Mammary epithelial cell (primary cell): ENCODE measurements around the gene PDGFA.

Experiments used
- CTCF ChIP-seq, 2 donors: IDR thresholded peaks in 1 of 2; conservative IDR thresholded peaks in 1 of 2; 2 replicates each; pipeline ENCODE4 v1.5.1; 2011 to 2012; ENCODE audit warnings: inconsistent platforms in 2 of 2, low read length in 2 of 2, mild to moderate bottlenecking in 2 of 2, control low read depth in 1 of 2, low read depth in 1 of 2; ENCODE audit not compliant: insufficient read depth in 1 of 2; ENCODE audit errors: extremely low read depth in 1 of 2
- EZH2 ChIP-seq: IDR thresholded peaks from 2 replicates; pipeline ENCODE4 v1.6.1; 2012; ENCODE audit warnings: low read length, inconsistent platforms, borderline replicate concordance

- TF ChIP-seq EZH2 (no peak), CTCF (conservative IDR thresholded peaks at IDR 0.05 in 1 of 2, IDR thresholded peaks at IDR 0.05 in 1 of 2; ENCODE audit: extremely low read depth in 1 of 2, insufficient read depth in 1 of 2, low read depth in 1 of 2, low read length in 2 of 2) (no peak)
These were observed 37.0 kb downstream of the PDGFA start for GRCh38 chr7:482521-483083.
